Thyroid gland (tissue), 4 donors: ENCODE results near the gene TTI1. TPM values are rescaled to one million over a fixed set of nuclear protein-coding genes. Genes with fewer than 3 reads are reported as not detected.
A peak's percentile ranks its signal among the peaks of the same experiment; 100 is the strongest.

Source experiments
- DNase-seq, 2 donors: peaks; one replicate each; pipeline ENCODE4 v3.0.0-alpha.2; 2019
- H3K27ac ChIP-seq, 3 donors: fragments of 200-600 bp; sonication (generic); 1 replicate in 2 of 3; 2 replicates in 1 of 3; pipeline ENCODE4 v1.5.1; 2016 to 2019; ENCODE audit warnings: mild to moderate bottlenecking in 1 of 3, moderate library complexity in 1 of 3
- H3K27me3 ChIP-seq: fragments of 200-600 bp; sonication (generic); one replicate; pipeline ENCODE4 v1.5.1; 2019
- H3K36me3 ChIP-seq, 2 donors: fragments of 200-600 bp; sonication (generic); one replicate each; pipeline ENCODE4 v1.5.1; 2016 to 2019
- H3K4me1 ChIP-seq, 2 donors: fragments of 200-600 bp; sonication (generic); one replicate each; pipeline ENCODE4 v1.5.1; 2017 to 2019
- H3K4me3 ChIP-seq, 3 donors: fragments of 200-600 bp; sonication (generic); replicated peaks in 1 of 3; 1 replicate in 2 of 3; 2 replicates in 1 of 3; pipeline ENCODE4 v1.5.1; 2016; ENCODE audit warnings: mild to moderate bottlenecking in 1 of 3
- H3K9me3 ChIP-seq: fragments of 200-600 bp; sonication (generic); one replicate; pipeline ENCODE4 v1.5.1; 2017
- POLR2A ChIP-seq, 2 donors: fragments of 450-650 bp; IDR thresholded peaks; one replicate each; pipeline ENCODE4 v1.6.1; 2017; ENCODE audit warnings: antibody characterized with exemption in 2 of 2, mild to moderate bottlenecking in 2 of 2, moderate library complexity in 1 of 2
- WGBS, 2 donors: methylation state at CpG; one replicate each; pipeline ENCODE4 v1.1.5; 2017; 5-methylcytosine and 5-hydroxymethylcytosine counted together
- intact Hi-C: fragments of 100-400 bp; cut with DNase I; formaldehyde crosslinking; loops from one replicate; pipeline ENCODE4 v1.15.1; 2023
- total RNA-seq, 4 donors: library from RNA; depleted of rRNA; stranded (reverse); fragments of >200 nt; gene quantifications; one replicate each; pipeline ENCODE4 v1.2.3, GENCODE V29; 2016
- TF ChIP-seq, protein P1 (sequence below), 6 experiments: fragments of 200-600 bp in 3 of 6; fragments of 450-650 bp in 3 of 6; sonication (generic) in 3 of 6; IDR thresholded peaks; one replicate each; pipeline ENCODE4 v1.5.1; 2016 to 2019; ENCODE audit warnings: antibody characterized with exemption in 6 of 6, mild to moderate bottlenecking in 2 of 6, inconsistent platforms in 1 of 6, moderate library complexity in 1 of 6

TTI1 gene
- total RNA-seq, 4 donors from 2014 or later = 23.0 to 45.0 (median 30.1) TPM

DNA sequence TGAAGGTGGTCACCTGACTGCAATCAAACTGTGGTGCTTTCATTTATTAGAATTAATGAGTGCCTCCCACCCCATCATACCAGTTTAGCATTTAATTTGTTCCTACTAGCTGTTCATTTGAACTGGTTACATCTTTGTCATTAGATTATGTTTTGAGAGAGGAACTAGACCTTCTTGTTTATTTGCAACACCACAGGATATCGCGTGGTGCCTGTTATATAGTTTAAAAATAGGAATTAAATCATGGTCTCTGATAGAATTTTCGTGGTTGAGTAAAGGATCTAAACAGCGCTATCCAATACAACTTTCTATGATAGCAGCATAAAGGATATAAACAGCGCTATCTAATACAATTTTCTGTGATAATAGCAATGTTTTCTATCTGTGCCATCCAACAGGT, 3.1 kb upstream of the TTI1 start:
- peaks cover 0 to 3% of the 10 kb centered on the region in 2 donors for H3K36me3 ChIP-seq
- H3K27ac ChIP-seq = no peak overlapping the region
- no peak for TF ChIP-seq POLR2A (IDR thresholded peaks at IDR 0.05)
- TF ChIP-seq, protein P1, sequence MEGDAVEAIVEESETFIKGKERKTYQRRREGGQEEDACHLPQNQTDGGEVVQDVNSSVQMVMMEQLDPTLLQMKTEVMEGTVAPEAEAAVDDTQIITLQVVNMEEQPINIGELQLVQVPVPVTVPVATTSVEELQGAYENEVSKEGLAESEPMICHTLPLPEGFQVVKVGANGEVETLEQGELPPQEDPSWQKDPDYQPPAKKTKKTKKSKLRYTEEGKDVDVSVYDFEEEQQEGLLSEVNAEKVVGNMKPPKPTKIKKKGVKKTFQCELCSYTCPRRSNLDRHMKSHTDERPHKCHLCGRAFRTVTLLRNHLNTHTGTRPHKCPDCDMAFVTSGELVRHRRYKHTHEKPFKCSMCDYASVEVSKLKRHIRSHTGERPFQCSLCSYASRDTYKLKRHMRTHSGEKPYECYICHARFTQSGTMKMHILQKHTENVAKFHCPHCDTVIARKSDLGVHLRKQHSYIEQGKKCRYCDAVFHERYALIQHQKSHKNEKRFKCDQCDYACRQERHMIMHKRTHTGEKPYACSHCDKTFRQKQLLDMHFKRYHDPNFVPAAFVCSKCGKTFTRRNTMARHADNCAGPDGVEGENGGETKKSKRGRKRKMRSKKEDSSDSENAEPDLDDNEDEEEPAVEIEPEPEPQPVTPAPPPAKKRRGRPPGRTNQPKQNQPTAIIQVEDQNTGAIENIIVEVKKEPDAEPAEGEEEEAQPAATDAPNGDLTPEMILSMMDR (IDR thresholded peaks at IDR 0.05) = no peak
- no peaks in the 10 kb centered on the region for H3K9me3 ChIP-seq
- peaks cover 14 to 46% of the 10 kb centered on the region in 2 donors for H3K4me1 ChIP-seq
- no peak overlapping the region for H3K4me3 ChIP-seq
- intact Hi-C loops = no loop called here
- 92 to 93% methylated on average over 5 of the region's 5 CpGs for WGBS, 2 donors
- no peaks in the 10 kb centered on the region for H3K27me3 ChIP-seq
- no peak for DNase-seq

DNA sequence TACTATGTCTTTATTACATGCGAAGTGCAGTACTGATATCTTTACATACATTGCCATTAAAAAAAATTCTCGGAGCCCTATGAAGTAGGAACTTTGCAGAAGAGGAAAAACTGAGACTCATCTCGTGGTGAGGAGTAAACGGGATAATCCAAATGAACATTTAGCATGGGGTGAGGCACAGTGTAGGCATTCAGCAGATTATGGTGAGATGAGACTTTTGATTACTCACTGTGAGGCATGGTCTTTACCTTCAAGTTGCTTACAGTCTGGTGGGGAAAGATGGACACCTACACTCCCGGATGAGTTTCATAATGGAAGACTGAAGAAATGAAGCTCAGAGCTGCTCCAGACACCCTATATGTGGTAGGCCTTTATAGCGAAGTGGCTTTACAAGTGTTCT, 1.7 kb upstream of the TTI1 start:
- no peaks in the 10 kb centered on the region for H3K27me3 ChIP-seq
- TF ChIP-seq POLR2A (IDR thresholded peaks at IDR 0.05) = no peak
- TF ChIP-seq, protein P1 (IDR thresholded peaks at IDR 0.05) = no peak
- H3K36me3 ChIP-seq = no peaks in the 10 kb centered on the region
- no peak overlapping the region for H3K27ac ChIP-seq
- H3K4me3 ChIP-seq = peak overlapping the region in 2 of 3 donors; percentile 89 to 93
- intact Hi-C loops = no loop called here
- DNase-seq = no peak
- 81 to 82% methylated on average over 6 of the region's 6 CpGs for WGBS, 2 donors
- no peaks in the 10 kb centered on the region for H3K9me3 ChIP-seq
- peaks cover 14 to 46% of the 10 kb centered on the region in 2 donors for H3K4me1 ChIP-seq

DNA sequence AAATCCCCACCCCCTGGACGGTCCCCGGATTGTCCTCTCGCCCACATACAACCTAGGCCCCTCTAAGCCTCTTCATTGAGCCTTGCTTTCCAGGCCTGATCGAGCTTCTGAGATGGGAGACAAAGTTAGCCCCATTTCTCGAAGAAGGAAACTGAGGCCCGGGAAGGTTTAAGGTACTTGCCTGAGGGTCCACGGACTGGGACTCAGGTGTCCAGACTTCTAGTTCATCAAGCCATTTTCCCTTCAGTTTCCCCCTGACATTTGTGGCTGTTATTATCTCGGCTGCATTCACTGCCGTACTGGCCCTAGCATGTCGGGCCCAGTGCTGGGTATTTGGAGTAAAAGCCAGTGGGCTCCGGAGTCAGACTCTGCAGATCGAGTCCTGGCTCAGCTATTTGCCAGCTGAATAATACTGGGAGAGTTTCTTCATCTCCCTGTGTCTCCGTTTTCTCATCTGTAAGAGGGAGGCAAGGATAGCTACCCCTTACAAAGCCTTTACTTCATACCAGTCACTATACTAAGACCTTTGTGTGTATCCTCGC, 923 bp upstream of the TTI1 start:
- intact Hi-C loops = no loop called here
- no peaks in the 10 kb centered on the region for H3K9me3 ChIP-seq
- H3K27me3 ChIP-seq = no peaks in the 10 kb centered on the region
- H3K36me3 ChIP-seq = no peaks in the 10 kb centered on the region
- no peak for TF ChIP-seq POLR2A (IDR thresholded peaks at IDR 0.05)
- TF ChIP-seq, protein P1 (IDR thresholded peaks at IDR 0.05) = no peak
- 12 to 13% methylated on average over 13 of the region's 14 CpGs for WGBS, 2 donors
- H3K4me3 ChIP-seq = peak overlapping the region; percentile 59 to 93 (median 89)
- no peak for DNase-seq
- H3K27ac ChIP-seq = peak overlapping the region; percentile 91 to 94 (median 93)
- peaks cover 14 to 46% of the 10 kb centered on the region in 2 donors for H3K4me1 ChIP-seq

DNA sequence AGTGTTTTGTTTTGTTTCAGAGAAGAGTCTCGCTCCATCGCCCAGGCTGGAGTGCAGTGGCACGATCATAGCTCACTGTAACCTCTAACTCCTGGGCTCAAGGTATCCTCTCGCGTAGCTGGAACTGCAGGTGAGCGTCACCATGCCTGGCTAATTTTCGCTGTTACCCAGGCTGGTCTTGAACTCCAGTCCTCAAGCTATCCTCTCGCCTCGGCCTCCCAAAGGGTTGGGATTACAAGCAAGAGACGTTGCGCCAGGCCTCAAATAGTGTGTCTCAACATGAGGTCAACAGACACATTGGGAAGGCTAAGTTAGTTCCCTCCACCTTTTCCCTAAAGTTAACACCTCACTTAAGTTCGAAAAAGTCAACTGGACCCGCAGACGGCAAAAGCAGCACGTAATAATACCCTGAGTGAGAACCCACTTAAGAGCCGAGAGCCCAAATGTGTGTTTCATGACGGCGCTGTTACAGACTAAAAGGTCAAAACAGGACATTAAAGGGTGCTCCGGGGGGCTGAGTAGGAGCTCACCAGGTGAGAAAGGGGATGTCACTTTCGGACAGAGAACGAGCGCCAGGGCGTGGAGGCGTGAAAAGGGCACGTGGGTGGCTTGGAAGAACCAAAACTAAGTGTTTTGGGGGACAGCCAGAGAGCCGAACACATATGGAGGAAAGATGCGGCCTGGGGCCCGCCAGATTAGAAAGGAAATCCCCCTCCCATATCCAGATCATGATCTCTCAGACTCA, 499 bp downstream of the TTI1 start:
- Histone ChIP-seq H3K36me3 (no peaks in the 10 kb centered on the region), H3K27ac (peak overlapping the region; percentile 91 to 94 (median 93)), H3K4me1 (peaks cover 14 to 45% of the 10 kb centered on the region in 2 donors), H3K9me3 (no peaks in the 10 kb centered on the region), H3K4me3 (peak overlapping the region; percentile 59 to 93 (median 89)), H3K27me3 (no peaks in the 10 kb centered on the region)
- WGBS, 2 donors = 19 to 23% methylated on average over 28 of the region's 28 CpGs
- DNase-seq = peak in 1 of 2 donors; percentile 4
- intact Hi-C loops = no loop called here
- TF ChIP-seq POLR2A (IDR thresholded peaks at IDR 0.05) = no peak
- TF ChIP-seq, protein P1 (IDR thresholded peaks at IDR 0.05) = no peak

DNA sequence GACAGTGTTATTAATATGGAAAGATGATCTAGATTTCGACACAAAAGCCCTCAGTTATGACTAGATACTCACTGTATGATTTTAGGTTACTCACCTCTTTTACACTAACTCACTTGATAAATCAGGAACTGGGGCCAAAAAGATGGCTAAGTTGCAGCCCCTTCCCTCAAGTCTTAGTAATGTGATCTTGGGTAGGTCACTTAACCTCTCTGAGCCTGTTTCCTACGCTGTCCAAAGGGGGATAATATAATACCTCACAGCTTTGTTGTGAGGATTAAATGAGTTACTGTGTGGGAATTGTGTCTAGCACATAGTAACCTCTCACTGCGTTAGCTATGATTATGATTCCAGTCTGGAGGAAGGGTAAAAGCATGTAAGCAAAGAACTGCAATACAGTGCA, 1.3 kb downstream of the TTI1 start:
- WGBS, 2 donors = 94 to 97% methylated on average over 3 of the region's 3 CpGs
- Histone ChIP-seq H3K4me3 (no peak overlapping the region), H3K27me3 (no peaks in the 10 kb centered on the region), H3K9me3 (no peaks in the 10 kb centered on the region), H3K4me1 (peaks cover 14 to 37% of the 10 kb centered on the region in 2 donors), H3K27ac (no peak overlapping the region), H3K36me3 (no peaks in the 10 kb centered on the region)
- intact Hi-C loops = no loop called here
- TF ChIP-seq, protein P1 (IDR thresholded peaks at IDR 0.05) = no peak
- no peak for TF ChIP-seq POLR2A (IDR thresholded peaks at IDR 0.05)
- DNase-seq = no peak
